OCI-LY1 (cell line): ENCODE measurements around the gene CLBA1.

Experiments used
- H2AFZ ChIP-seq: fragments of 200-600 bp; sonication (generic), shearing (Covaris generic); 2 replicates; pipeline ENCODE4 v1.6.0; 2014; ENCODE audit warnings: antibody characterized with exemption, mild to moderate bottlenecking, low read length
- H3F3A ChIP-seq: fragments of 200-600 bp; sonication (generic), shearing (Covaris generic); 2 replicates; pipeline ENCODE4 v1.6.0; 2014; ENCODE audit warnings: mild to moderate bottlenecking, antibody characterized with exemption, low read length, moderate library complexity; ENCODE audit not compliant: insufficient read depth
- H3K27ac ChIP-seq: fragments of 200-600 bp; sonication (generic); 2 replicates; pipeline ENCODE4 v1.5.1; 2014; ENCODE audit warnings: low read length, mixed run types, mild to moderate bottlenecking, low read depth; ENCODE audit not compliant: poor library complexity, severe bottlenecking
- H3K27me3 ChIP-seq: fragments of 200-600 bp; sonication (generic); 2 replicates; pipeline ENCODE4 v1.6.0; 2014; ENCODE audit warnings: antibody characterized with exemption, mild to moderate bottlenecking, low read length, moderate library complexity; ENCODE audit not compliant: insufficient read depth
- H3K36me3 ChIP-seq: fragments of 200-600 bp; sonication (generic); 2 replicates; pipeline ENCODE4 v1.6.1; 2014; ENCODE audit warnings: mild to moderate bottlenecking, antibody characterized with exemption, low read length, moderate library complexity, mixed read lengths; ENCODE audit not compliant: insufficient read depth
- H3K4me1 ChIP-seq: fragments of 200-600 bp; sonication (generic); 2 replicates; pipeline ENCODE4 v1.5.1; 2014; ENCODE audit warnings: mild to moderate bottlenecking, low read length, moderate library complexity; ENCODE audit not compliant: insufficient read depth, severe bottlenecking
- H3K4me2 ChIP-seq: fragments of 200-600 bp; sonication (generic), shearing (Covaris generic); 2 replicates; pipeline ENCODE4 v1.6.1; 2014; ENCODE audit warnings: low read length
- H3K4me3 ChIP-seq: fragments of 200-600 bp; sonication (generic); 2 replicates; pipeline ENCODE4 v1.5.1; 2014; ENCODE audit warnings: low read length, low read depth, mild to moderate bottlenecking, mixed read lengths; ENCODE audit not compliant: poor library complexity, severe bottlenecking
- H3K79me2 ChIP-seq: fragments of 200-600 bp; shearing (Covaris generic); 2 replicates; pipeline ENCODE4 v1.6.1; 2016; ENCODE audit warnings: mixed run types, low read length, mixed read lengths; ENCODE audit not compliant: insufficient read depth
- H3K9ac ChIP-seq: fragments of 200-600 bp; sonication (generic), shearing (Covaris generic); 2 replicates; pipeline ENCODE4 v1.6.1; 2014; ENCODE audit warnings: mild to moderate bottlenecking, low read length, mixed read lengths
- H3K9me2 ChIP-seq: fragments of 200-600 bp; sonication (generic), shearing (Covaris generic); 2 replicates; pipeline ENCODE4 v1.6.1; 2014; ENCODE audit warnings: low read depth, mild to moderate bottlenecking, low read length, mixed read lengths
- H3K9me3 ChIP-seq: fragments of 200-600 bp; shearing (Covaris generic); 2 replicates; pipeline ENCODE4 v1.6.1; 2014; ENCODE audit warnings: low read length, mixed read lengths
- H4K20me1 ChIP-seq: fragments of 200-600 bp; sonication (generic), shearing (Covaris generic); 2 replicates; pipeline ENCODE4 v1.6.0; 2016; ENCODE audit warnings: mild to moderate bottlenecking, low read length; ENCODE audit not compliant: insufficient read depth
- CTCF ChIP-seq: fragments of 200-600 bp; sonication (generic), shearing (Covaris generic); IDR thresholded peaks from 2 replicates; pipeline ENCODE4 v1.5.1; 2017; ENCODE audit warnings: mild to moderate bottlenecking, antibody characterized with exemption, low read length, moderate library complexity, mixed read lengths
- EZH2 ChIP-seq: fragments of 200-600 bp; sonication (generic), shearing (Covaris generic); IDR thresholded peaks from 2 replicates; pipeline ENCODE4 v1.8.0; 2017; ENCODE audit warnings: borderline replicate concordance, mixed run types, mild to moderate bottlenecking, antibody characterized with exemption, low read length, moderate library complexity, mixed read lengths

CLBA1 gene

GRCh38 chr14:105022276-105022670, 36.7 kb downstream of the CLBA1 start:
- H3K9me3 ChIP-seq: no peaks in the 10 kb centered on the region
- no peaks in the 10 kb centered on the region for H3K27me3 ChIP-seq
- TF ChIP-seq CTCF (no peak), EZH2 (no peak)
- peak overlapping the region; percentile 91 for H3K4me2 ChIP-seq
- no peaks in the 10 kb centered on the region for H3K9me2 ChIP-seq
- no peak overlapping the region for H2AFZ ChIP-seq
- peaks cover 32% of the 10 kb centered on the region for H3K79me2 ChIP-seq
- H3K9ac ChIP-seq: peak overlapping the region; percentile 97
- H3K27ac ChIP-seq: no peak overlapping the region
- H3K4me1 ChIP-seq: peaks cover 56% of the 10 kb centered on the region
- peaks cover 26% of the 10 kb centered on the region for H3K36me3 ChIP-seq
- H3F3A ChIP-seq: 0 out of 2 replicates have a peak, but pooled peaks cover 6% of the 10 kb centered on the region
- H4K20me1 ChIP-seq: no peaks in the 10 kb centered on the region
- peak overlapping the region; percentile 87 for H3K4me3 ChIP-seq

DNA sequence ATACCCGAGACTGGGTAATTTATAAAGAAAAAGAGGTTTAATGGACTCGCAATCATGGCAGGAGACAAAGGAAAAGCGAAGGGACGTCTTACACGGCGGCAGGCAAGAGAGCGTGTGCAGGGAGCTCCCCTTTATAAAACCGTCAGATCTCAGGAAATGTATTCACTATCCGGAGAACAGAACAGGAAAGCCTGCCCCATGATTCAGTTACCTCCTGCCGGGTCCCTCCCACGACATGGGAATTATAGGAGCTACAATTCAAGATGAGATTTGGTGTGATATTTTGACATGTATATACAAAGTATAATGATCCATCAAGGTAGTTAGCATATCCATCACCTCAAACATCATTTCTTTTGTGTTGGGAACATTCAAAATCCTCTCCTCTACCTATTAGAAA, 37.6 kb downstream of the CLBA1 start:
- H3K79me2 ChIP-seq: peaks cover 23% of the 10 kb centered on the region
- H3K36me3 ChIP-seq: peaks cover 21% of the 10 kb centered on the region
- 0 out of 2 replicates have a peak, but pooled peaks cover 5% of the 10 kb centered on the region for H3K27me3 ChIP-seq
- H2AFZ ChIP-seq: no peak overlapping the region
- no peaks in the 10 kb centered on the region for H4K20me1 ChIP-seq
- H3K4me1 ChIP-seq: peaks cover 49% of the 10 kb centered on the region
- no peak overlapping the region for H3K4me2 ChIP-seq
- no peaks in the 10 kb centered on the region for H3K9me3 ChIP-seq
- no peak overlapping the region for H3K27ac ChIP-seq
- no peaks in the 10 kb centered on the region for H3K9me2 ChIP-seq
- H3K4me3 ChIP-seq: no peak overlapping the region
- 0 out of 2 replicates have a peak, but pooled peaks cover 6% of the 10 kb centered on the region for H3F3A ChIP-seq
- TF ChIP-seq EZH2: no peak
- no peak for TF ChIP-seq CTCF
- no peak overlapping the region for H3K9ac ChIP-seq

GRCh38 chr14:105023791-105024480, 38.3 kb downstream of the CLBA1 start:
- Histone ChIP-seq H3K27ac (no peak overlapping the region), H3K4me2 (no peak overlapping the region), H3F3A (0 out of 2 replicates have a peak, but pooled peaks cover 6% of the 10 kb centered on the region), H3K36me3 (peaks cover 13% of the 10 kb centered on the region), H2AFZ (no peak overlapping the region), H3K9ac (no peak overlapping the region), H3K4me3 (no peak overlapping the region), H3K79me2 (peaks cover 15% of the 10 kb centered on the region), H4K20me1 (no peaks in the 10 kb centered on the region), H3K9me3 (no peaks in the 10 kb centered on the region), H3K27me3 (0 out of 2 replicates have a peak, but pooled peaks cover 5% of the 10 kb centered on the region), H3K4me1 (peaks cover 41% of the 10 kb centered on the region), H3K9me2 (no peaks in the 10 kb centered on the region)
- no peak for TF ChIP-seq CTCF
- TF ChIP-seq EZH2: no peak
